HEK293T (cell line): Measurements from ENCODE around the gene PTH2.

Experiments
- ARNT ChIP-seq: fragments of 450-650 bp; IDR thresholded peaks from 2 replicates; pipeline ENCODE4 v1.6.1; 2017; ENCODE audit warnings: mild to moderate bottlenecking
- BHLHE40 ChIP-seq: fragments of 450-650 bp; IDR thresholded peaks from 2 replicates; pipeline ENCODE4 v1.6.1; 2016; ENCODE audit warnings: mild to moderate bottlenecking, moderate library complexity, borderline replicate concordance
- CTBP1 ChIP-seq: fragments of 450-650 bp; IDR thresholded peaks from 2 replicates; pipeline ENCODE4 v1.6.1; 2016; ENCODE audit warnings: borderline replicate concordance
- ELF4 ChIP-seq: fragments of 450-650 bp; IDR thresholded peaks from 2 replicates; pipeline ENCODE4 v1.6.1; 2017; ENCODE audit warnings: antibody characterized with exemption
- FOXA1 ChIP-seq: fragments of 450-650 bp; IDR thresholded peaks from 2 replicates; pipeline ENCODE4 v1.6.1; 2016; ENCODE audit warnings: mild to moderate bottlenecking
- FOXK2 ChIP-seq: fragments of 450-650 bp; IDR thresholded peaks from 2 replicates; pipeline ENCODE4 v1.6.1; 2016; ENCODE audit warnings: mild to moderate bottlenecking
- FOXM1 ChIP-seq: fragments of 450-650 bp; IDR thresholded peaks from 2 replicates; pipeline ENCODE4 v1.6.1; 2017; ENCODE audit warnings: mild to moderate bottlenecking, borderline replicate concordance
- HDGF ChIP-seq: fragments of 450-650 bp; IDR thresholded peaks from 2 replicates; pipeline ENCODE4 v1.6.1; 2017; ENCODE audit warnings: antibody characterized with exemption, borderline replicate concordance
- LEF1 ChIP-seq: fragments of 450-650 bp; IDR thresholded peaks from 2 replicates; pipeline ENCODE4 v1.6.1; 2017; ENCODE audit warnings: mild to moderate bottlenecking, borderline replicate concordance
- SP1 ChIP-seq: fragments of 450-650 bp; IDR thresholded peaks from 2 replicates; pipeline ENCODE4 v1.6.1; 2017
- SUZ12 ChIP-seq: fragments of 450-650 bp; IDR thresholded peaks from 2 replicates; pipeline ENCODE4 v1.6.1; 2016; ENCODE audit warnings: mild to moderate bottlenecking
- TARDBP ChIP-seq: fragments of 450-650 bp; IDR thresholded peaks from 2 replicates; pipeline ENCODE4 v1.6.1; 2016
- ZNF384 ChIP-seq: fragments of 450-650 bp; IDR thresholded peaks from 2 replicates; pipeline ENCODE4 v1.6.1; 2016
- TF ChIP-seq, protein P1 (sequence below): fragments of 450-650 bp; IDR thresholded peaks from 2 replicates; pipeline ENCODE4 v1.6.1; 2016

DNA sequence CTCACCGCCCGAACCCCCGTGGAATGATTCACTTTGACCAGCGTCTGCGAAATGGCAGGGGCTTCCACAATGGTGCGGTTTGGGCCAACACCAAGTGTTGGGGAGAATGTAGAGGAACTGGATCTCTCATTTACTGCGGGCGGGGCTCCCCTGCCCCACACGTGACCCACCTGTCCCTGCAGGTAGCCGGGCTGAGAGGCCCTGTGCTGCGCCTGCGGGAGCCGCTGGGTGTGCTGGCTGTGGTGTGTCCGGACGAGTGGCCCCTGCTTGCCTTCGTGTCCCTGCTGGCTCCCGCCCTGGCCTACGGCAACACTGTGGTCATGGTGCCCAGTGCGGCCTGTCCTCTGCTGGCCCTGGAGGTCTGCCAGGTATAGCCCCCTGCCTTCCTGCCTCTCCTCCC lies 45.0 kb upstream of the PTH2 start:
- TF ChIP-seq SP1 (no peak), ZNF384 (no peak), HDGF (no peak), FOXA1 (no peak), LEF1 (no peak), ELF4 (no peak), TARDBP (no peak), SUZ12 (no peak), CTBP1 (no peak), ARNT (no peak), FOXK2 (no peak), BHLHE40 (no peak), FOXM1 (no peak)
- TF ChIP-seq, protein P1, sequence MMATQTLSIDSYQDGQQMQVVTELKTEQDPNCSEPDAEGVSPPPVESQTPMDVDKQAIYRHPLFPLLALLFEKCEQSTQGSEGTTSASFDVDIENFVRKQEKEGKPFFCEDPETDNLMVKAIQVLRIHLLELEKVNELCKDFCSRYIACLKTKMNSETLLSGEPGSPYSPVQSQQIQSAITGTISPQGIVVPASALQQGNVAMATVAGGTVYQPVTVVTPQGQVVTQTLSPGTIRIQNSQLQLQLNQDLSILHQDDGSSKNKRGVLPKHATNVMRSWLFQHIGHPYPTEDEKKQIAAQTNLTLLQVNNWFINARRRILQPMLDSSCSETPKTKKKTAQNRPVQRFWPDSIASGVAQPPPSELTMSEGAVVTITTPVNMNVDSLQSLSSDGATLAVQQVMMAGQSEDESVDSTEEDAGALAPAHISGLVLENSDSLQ: no peak
